IMR-90 (cell line): ENCODE data around the gene ANKRD6. TPM values are rescaled to one million over a fixed set of nuclear protein-coding genes. Genes with fewer than 3 reads are reported as not detected.

Source experiments
- ATAC-seq: fragments of 200-7000 bp; cut with Tn5 transposase; 2 replicates; pipeline ENCODE4 v1.9.1; 2020; ENCODE audit warnings: low read depth, mild to moderate bottlenecking, moderate library complexity
- BruUV-seq: library from RNA; stranded (reverse); fragments of 400-500 nt; replicated peaks from 2 replicates; lab custom pipeline; 2021; lab: Mats Ljungman, UMichigan
- CTCF ChIA-PET: fragments of 300-600 bp; formaldehyde crosslinking; extraction: SDS; loops from one replicate; lab custom pipeline; 2021; ENCODE audit warnings: antibody characterized with exemption; lab: Yijun Ruan, JAX
- POLR2A ChIA-PET: fragments of 300-600 bp; sonication (Branson Sonifier 250); formaldehyde crosslinking; loops from one replicate; lab custom pipeline; 2022; ENCODE audit warnings: antibody characterized with exemption; ENCODE audit not compliant: unreplicated experiment; lab: Charles Lee
- DNase-seq: peaks from one replicate; pipeline ENCODE4 v3.0.0; 2013
- H2AFZ ChIP-seq: replicated peaks from 2 replicates; pipeline ENCODE3; 2013; ENCODE audit warnings: low read length, mild to moderate bottlenecking; ENCODE audit not compliant: poor library complexity
- H2AK5ac ChIP-seq: 2 replicates; pipeline ENCODE4 v1.6.1; 2013; ENCODE audit warnings: low read depth, low read length, inconsistent platforms
- H2AK9ac ChIP-seq: replicated peaks from 2 replicates; pipeline ENCODE3; 2013; ENCODE audit warnings: mild to moderate bottlenecking, low read depth, low read length, moderate library complexity; ENCODE audit not compliant: poor library complexity
- H2BK120ac ChIP-seq: 2 replicates; pipeline ENCODE4 v1.6.1; 2013; ENCODE audit warnings: low read depth, low read length, inconsistent platforms
- H2BK15ac ChIP-seq: 3 replicates; pipeline ENCODE4 v1.6.1; 2013; ENCODE audit warnings: low read depth, low read length, inconsistent platforms
- H2BK20ac ChIP-seq: 2 replicates; pipeline ENCODE4 v1.6.1; 2013; ENCODE audit warnings: low read depth, mild to moderate bottlenecking, inconsistent platforms, low read length, moderate library complexity
- H2BK5ac ChIP-seq: 2 replicates; pipeline ENCODE4 v1.6.1; 2013; ENCODE audit warnings: mild to moderate bottlenecking, low read depth, low read length, inconsistent platforms; ENCODE audit not compliant: poor library complexity, severe bottlenecking
- H3K14ac ChIP-seq: replicated peaks from 2 replicates; pipeline ENCODE4 v1.6.1; 2013; ENCODE audit warnings: low read depth, low read length, inconsistent platforms
- H3K18ac ChIP-seq: 2 replicates; pipeline ENCODE4 v1.6.1; 2013; ENCODE audit warnings: low read depth, low read length, control low read depth
- H3K23ac ChIP-seq: 2 replicates; pipeline ENCODE4 v1.6.1; 2013; ENCODE audit warnings: low read depth, low read length, inconsistent platforms
- H3K27ac ChIP-seq: 2 replicates; pipeline ENCODE4 v1.5.1; 2013; ENCODE audit warnings: mild to moderate bottlenecking, control low read depth, low read length; ENCODE audit not compliant: insufficient read depth
- H3K27me3 ChIP-seq: 2 replicates; pipeline ENCODE4 v1.6.1; 2013; ENCODE audit warnings: low read length; ENCODE audit not compliant: control insufficient read depth, insufficient read depth
- H3K36me3 ChIP-seq: 2 replicates; pipeline ENCODE4 v1.6.1; 2013; ENCODE audit warnings: low read length, mixed read lengths; ENCODE audit not compliant: control insufficient read depth, insufficient read depth
- H3K4ac ChIP-seq: 2 replicates; pipeline ENCODE4 v1.6.1; 2013; ENCODE audit warnings: low read depth, low read length, inconsistent platforms
- H3K4me1 ChIP-seq: 2 replicates; pipeline ENCODE4 v1.6.1; 2013; ENCODE audit warnings: low read length, mixed read lengths; ENCODE audit not compliant: control insufficient read depth, insufficient read depth
- H3K4me2 ChIP-seq: 2 replicates; pipeline ENCODE4 v1.6.1; 2013; ENCODE audit warnings: low read depth, mild to moderate bottlenecking, control low read depth, low read length, moderate library complexity
- H3K4me3 ChIP-seq: 2 replicates; pipeline ENCODE4 v1.5.1; 2013; ENCODE audit warnings: low read depth, mild to moderate bottlenecking, control low read depth, low read length, moderate library complexity; ENCODE audit not compliant: insufficient read depth
- H3K56ac ChIP-seq: 2 replicates; pipeline ENCODE4 v1.6.1; 2013; ENCODE audit warnings: low read length, inconsistent platforms; ENCODE audit not compliant: insufficient read depth; ENCODE audit errors: extremely low read depth
- H3K79me1 ChIP-seq, 2 experiments: 2 replicates each; pipeline ENCODE4 v1.6.1; 2013; ENCODE audit warnings: low read length in 2 of 2, inconsistent platforms in 1 of 2, low read depth in 1 of 2
- H3K9ac ChIP-seq: 2 replicates; pipeline ENCODE4 v1.6.1; 2013; ENCODE audit warnings: low read depth, low read length, control low read depth
- H3K9me1 ChIP-seq: 2 replicates; pipeline ENCODE4 v1.6.1; 2013; ENCODE audit warnings: low read length, inconsistent platforms; ENCODE audit not compliant: insufficient read depth
- H3K9me3 ChIP-seq: 2 replicates; pipeline ENCODE4 v1.6.1; 2013; ENCODE audit warnings: low read length; ENCODE audit not compliant: control insufficient read depth, insufficient read depth
- H4K20me1 ChIP-seq: 2 replicates; pipeline ENCODE4 v1.6.1; 2013; ENCODE audit warnings: low read length, inconsistent platforms; ENCODE audit not compliant: insufficient read depth
- H4K5ac ChIP-seq: 2 replicates; pipeline ENCODE4 v1.6.1; 2013; ENCODE audit warnings: mild to moderate bottlenecking, low read depth, low read length, control low read depth
- H4K8ac ChIP-seq, 2 experiments: 2 replicates each; pipeline ENCODE4 v1.6.1; 2013; ENCODE audit warnings: low read depth in 2 of 2, low read length in 2 of 2, control low read depth in 1 of 2, inconsistent platforms in 1 of 2
- H4K91ac ChIP-seq: 2 replicates; pipeline ENCODE4 v1.6.1; 2013; ENCODE audit warnings: low read depth, low read length, inconsistent platforms; ENCODE audit not compliant: insufficient read depth
- CEBPB ChIP-seq: IDR thresholded peaks from 2 replicates; pipeline ENCODE4 v1.6.1; 2012; ENCODE audit warnings: low read depth, low read length, improper control_type of control experiment
- CHD1 ChIP-seq: IDR thresholded peaks from 2 replicates; pipeline ENCODE4 v1.6.1; 2012; ENCODE audit warnings: low read depth, low read length, improper control_type of control experiment
- MAFK ChIP-seq: IDR thresholded peaks from 2 replicates; pipeline ENCODE4 v1.6.1; 2012; ENCODE audit warnings: low read depth, low read length, improper control_type of control experiment
- MAZ ChIP-seq: IDR thresholded peaks from 2 replicates; pipeline ENCODE4 v1.6.1; 2012; ENCODE audit warnings: low read depth, mild to moderate bottlenecking, low read length, improper control_type of control experiment, moderate library complexity, borderline replicate concordance
- NFE2L2 ChIP-seq: fragments of 150-350 bp; IDR thresholded peaks from 2 replicates; pipeline ENCODE4 v1.6.1; 2016; ENCODE audit warnings: low read depth, mild to moderate bottlenecking, low read length
- RFX5 ChIP-seq: IDR thresholded peaks from 2 replicates; pipeline ENCODE4 v1.8.0; 2012; ENCODE audit warnings: low read depth, mild to moderate bottlenecking, low read length, moderate library complexity
- USF2 ChIP-seq: fragments of 150-350 bp; IDR thresholded peaks from 2 replicates; pipeline ENCODE4 v1.6.1; 2017; ENCODE audit warnings: mild to moderate bottlenecking, antibody characterized with exemption, low read length, low read depth
- WGBS, 2 experiments: methylation state at CpG; one replicate each; pipeline versions ENCODE4 v1.1.5 to v1.1.7; 2013; ENCODE audit warnings: missing lambda C conversion rate in 2 of 2; ENCODE audit not compliant: insufficient read length in 1 of 2; ENCODE audit errors: extremely low coverage in 2 of 2; 5-methylcytosine and 5-hydroxymethylcytosine counted together
- dilution Hi-C: fragments of 300-500 bp; cut with HindIII; formaldehyde crosslinking; loops from one replicate; pipeline ENCODE4 v1.14.3; 2018; ENCODE audit warnings: low sequenced_read_pairs; ENCODE audit not compliant: unreplicated experiment
- in situ Hi-C: fragments of 300-500 bp; cut with MboI; formaldehyde crosslinking; loops from 3 replicates; pipeline ENCODE4 v1.14.3; 2019; ENCODE audit warnings: low sequenced_read_pairs, inconsistent platforms, mixed read lengths
- intact Hi-C: fragments of 100-400 bp; cut with micrococcal nuclease; formaldehyde crosslinking; loops from 2 replicates; pipeline ENCODE4 v1.10.0; 2022
- polyA plus RNA-seq, 3 experiments: library from polyadenylated mRNA; depleted of rRNA; stranded (reverse); fragments of >200 nt; gene quantifications; 2 replicates each; pipeline ENCODE4 v1.2.3, GENCODE V29; 2012; ENCODE audit warnings: low replicate concordance in 1 of 3
- total RNA-seq: library from RNA; depleted of rRNA; stranded (reverse); fragments of >200 nt; gene quantifications from 2 replicates; pipeline ENCODE4 v1.2.3, GENCODE V29; 2012

ANKRD6 gene
- total and polyA plus RNA-seq, 2 of the 4 experiments (the other 2 are of a cell fraction): 0.12 to 0.18 TPM

DNA sequence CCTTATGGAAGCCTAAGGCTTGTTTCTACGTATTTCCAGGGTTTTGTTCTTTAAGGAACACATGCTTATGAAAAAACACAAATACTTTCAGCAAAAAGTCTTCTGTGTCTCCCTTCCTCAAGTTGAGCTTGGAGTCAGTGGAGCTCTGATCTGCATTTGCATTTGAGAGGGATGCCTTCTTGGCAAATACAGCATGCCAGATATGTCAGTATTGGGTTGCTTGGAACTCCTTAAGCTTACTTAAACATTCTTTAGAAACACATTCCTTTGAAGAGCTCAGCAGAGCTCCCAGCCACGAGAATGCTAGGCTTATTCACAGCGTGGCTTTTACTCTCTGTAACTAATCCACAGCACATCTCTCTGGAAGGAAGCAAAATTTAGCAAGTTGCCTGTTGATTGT, 68.3 kb downstream of the ANKRD6 start:
- BruUV-seq: no TSS peak
- H3K27ac ChIP-seq: no peak overlapping the region
- CTCF ChIA-PET: no interaction called here
- no peak overlapping the region for H3K18ac ChIP-seq
- H2BK20ac ChIP-seq: no peak overlapping the region
- no peaks in the 10 kb centered on the region for H3K79me1 ChIP-seq
- intact Hi-C loops (no loop called here), dilution Hi-C loops (no loop called here), in situ Hi-C loops (no loop called here)
- ATAC-seq (peak; percentile 32; the same call in 1 of the 2 replicates), DNase-seq (no peak)
- no peaks in the 10 kb centered on the region for H4K20me1 ChIP-seq
- TF ChIP-seq CHD1: no peak
- TF ChIP-seq RFX5: no peak
- TF ChIP-seq MAFK: no peak
- no peak for TF ChIP-seq CEBPB
- TF ChIP-seq NFE2L2: no peak
- no peak for TF ChIP-seq MAZ
- no peak for TF ChIP-seq USF2
- H3K9ac ChIP-seq: no peak overlapping the region
- H3K9me3 ChIP-seq: no peaks in the 10 kb centered on the region
- H3K4me3 ChIP-seq: no peak overlapping the region
- no peak overlapping the region for H4K8ac ChIP-seq
- H3K9me1 ChIP-seq: no peaks in the 10 kb centered on the region
- H3K23ac ChIP-seq: no peak overlapping the region
- no peaks in the 10 kb centered on the region for H3K36me3 ChIP-seq
- POLR2A ChIA-PET: interaction anchor here (0.6 kb wide), 2 partner anchors 12 to 1961 kb away, joined by 4 to 6 read pairs; no protein-coding TSS in a partner anchor
- no peak overlapping the region for H4K5ac ChIP-seq
- no peak overlapping the region for H2BK15ac ChIP-seq
- peaks cover under 1% of the 10 kb centered on the region; the same call in 1 of the 2 replicates for H3K27me3 ChIP-seq
- no peak overlapping the region for H3K14ac ChIP-seq
- no peaks in the 10 kb centered on the region for H3K4me1 ChIP-seq
- no peak overlapping the region for H4K91ac ChIP-seq
- no peak overlapping the region for H2AK5ac ChIP-seq
- H3K56ac ChIP-seq: no peak overlapping the region
- H2AK9ac ChIP-seq: no peak overlapping the region
- no peak overlapping the region for H2AFZ ChIP-seq
- no peak overlapping the region for H2BK120ac ChIP-seq
- H2BK5ac ChIP-seq: no peak overlapping the region
- H3K4ac ChIP-seq: no peak overlapping the region
- WGBS, 2 experiments: no CpG with 5 or more reads among the region's 3 CpGs
- no peak overlapping the region for H3K4me2 ChIP-seq
